NT2/D1 (cell line): ENCODE measurements around the gene IGSF9B.

Experiments
- DNase-seq: peaks from one replicate; pipeline ENCODE4 v3.0.0-alpha.2; 2011; ENCODE audit warnings: low read depth, low spot score
- H3K27me3 ChIP-seq: 2 replicates; pipeline ENCODE4 v1.6.0; 2011; ENCODE audit warnings: mild to moderate bottlenecking; ENCODE audit not compliant: insufficient read length, insufficient read depth
- H3K36me3 ChIP-seq: 2 replicates; pipeline ENCODE4 v1.6.1; 2011; ENCODE audit warnings: mild to moderate bottlenecking, low read length, mixed read lengths; ENCODE audit not compliant: insufficient read depth, insufficient read length
- H3K4me1 ChIP-seq: 2 replicates; pipeline ENCODE4 v1.5.1; 2011; ENCODE audit not compliant: insufficient read depth, insufficient read length
- H3K4me3 ChIP-seq: 2 replicates; pipeline ENCODE4 v1.5.1; 2011; ENCODE audit warnings: low read depth; ENCODE audit not compliant: insufficient read length
- H3K9ac ChIP-seq: 2 replicates; pipeline ENCODE4 v1.6.0; 2011; ENCODE audit warnings: low read depth; ENCODE audit not compliant: insufficient read length
- H3K9me3 ChIP-seq: 2 replicates; pipeline ENCODE4 v1.5.1; 2011; ENCODE audit warnings: mild to moderate bottlenecking, low read length; ENCODE audit not compliant: insufficient read depth
- SUZ12 ChIP-seq: IDR thresholded peaks from 2 replicates; pipeline ENCODE4 v1.6.1; 2011; ENCODE audit not compliant: insufficient read length, insufficient read depth; ENCODE audit errors: extremely low read depth
- YY1 ChIP-seq: IDR thresholded peaks from 2 replicates; pipeline ENCODE4 v1.6.1; 2011; ENCODE audit not compliant: insufficient read length, insufficient read depth
- ZNF274 ChIP-seq: IDR thresholded peaks from 2 replicates; pipeline ENCODE4 v1.6.1; 2011; ENCODE audit warnings: mild to moderate bottlenecking, low read depth, low read length

The IGSF9B gene

DNA sequence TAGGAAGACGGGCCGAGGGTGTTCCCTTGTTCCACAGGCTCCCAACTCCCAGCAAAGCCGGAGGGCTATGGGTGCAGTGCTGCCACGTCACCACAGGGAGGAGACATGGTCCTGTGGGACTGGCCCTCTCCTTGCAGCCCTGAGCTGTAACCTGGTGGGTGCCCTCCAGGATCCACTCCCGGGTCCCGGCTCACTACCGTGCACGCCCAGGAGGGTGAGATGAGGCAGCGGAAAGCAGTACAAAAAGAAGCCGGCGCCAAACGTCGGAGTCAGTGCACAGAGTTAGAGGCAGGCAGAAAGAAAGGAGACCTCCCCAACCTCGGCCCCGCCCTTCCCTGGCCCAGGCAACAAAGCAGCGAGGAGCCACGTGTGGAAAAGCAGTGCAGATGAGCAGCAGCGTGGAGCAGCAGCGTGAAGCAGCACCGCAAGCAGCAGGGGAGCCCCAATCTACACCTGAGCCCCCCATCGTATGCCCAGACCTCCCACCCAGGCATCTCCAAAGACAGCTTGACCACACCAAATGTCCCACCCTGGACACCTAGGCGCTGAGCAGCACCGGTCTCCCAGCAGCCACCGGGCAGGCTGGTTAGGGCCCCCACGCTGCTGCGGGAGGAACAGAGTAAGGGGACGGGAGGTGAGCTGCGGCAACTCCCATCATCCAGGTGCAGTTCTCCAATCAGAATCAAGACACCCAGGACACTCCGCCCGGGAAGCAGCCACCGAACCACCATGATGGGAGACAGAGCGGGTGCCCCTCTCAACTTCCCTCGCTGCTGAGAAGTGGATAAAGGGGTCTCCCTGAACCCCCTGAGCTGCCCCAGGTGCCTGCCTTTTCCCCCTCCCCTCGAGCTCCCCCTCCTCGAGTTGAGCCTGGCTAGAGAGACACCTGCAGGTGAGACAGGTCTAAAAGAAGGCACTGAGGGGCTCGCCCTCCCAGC is 28.8 kb downstream of the IGSF9B start:
- Histone ChIP-seq H3K4me3 (no peak overlapping the region), H3K9me3 (no peaks in the 10 kb centered on the region; the same call in 1 of the 2 replicates), H3K36me3 (peaks cover 38% of the 10 kb centered on the region), H3K4me1 (peaks cover 4% of the 10 kb centered on the region), H3K9ac (peak overlapping the region; percentile 42), H3K27me3 (no peaks in the 10 kb centered on the region)
- no peak for DNase-seq
- no peak for TF ChIP-seq YY1

DNA sequence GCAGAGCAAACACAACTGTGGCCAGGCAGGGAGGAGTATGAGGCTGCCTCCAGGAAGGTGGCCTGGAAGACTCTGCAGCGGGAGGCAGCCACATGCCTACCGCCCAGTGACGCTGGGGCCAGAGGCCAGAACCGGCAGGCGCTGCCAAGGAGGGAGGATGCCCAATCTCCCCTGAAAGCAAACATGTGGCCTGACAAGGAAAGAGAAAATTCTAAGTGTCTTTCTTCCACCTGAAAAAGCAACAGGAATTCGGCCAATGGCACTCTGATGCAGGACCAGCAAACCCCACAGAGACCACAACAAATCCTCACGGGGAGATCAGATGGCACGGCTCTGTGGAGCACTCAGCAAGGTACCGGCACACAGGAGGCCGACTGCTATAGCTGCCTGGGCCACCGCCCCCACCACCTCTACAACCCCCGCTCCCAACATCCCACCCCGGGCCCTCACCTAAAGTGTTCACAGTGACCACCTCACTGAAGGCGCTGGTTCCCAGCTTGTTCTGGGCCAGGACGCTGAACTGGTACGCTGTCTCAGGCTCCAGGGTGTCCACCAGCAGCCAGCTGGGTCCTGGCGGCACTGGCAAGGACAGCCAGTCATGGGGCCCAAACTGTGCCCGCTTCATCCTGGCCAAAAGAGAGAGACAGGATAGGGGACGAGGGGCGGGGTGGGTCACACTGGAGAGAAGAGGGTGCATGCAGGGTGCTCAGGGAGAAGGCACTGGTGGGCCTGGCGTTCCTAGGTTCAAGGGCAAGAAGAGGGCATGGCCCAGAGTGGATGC is 30.1 kb downstream of the IGSF9B start:
- H3K36me3 ChIP-seq: peaks cover 42% of the 10 kb centered on the region
- no peak overlapping the region for H3K4me3 ChIP-seq
- no peaks in the 10 kb centered on the region; the same call in 1 of the 2 replicates for H3K9me3 ChIP-seq
- no peak overlapping the region for H3K9ac ChIP-seq
- TF ChIP-seq YY1 (no peak), ZNF274 (no peak)
- peaks cover 4% of the 10 kb centered on the region for H3K4me1 ChIP-seq
- DNase-seq: no peak
- H3K27me3 ChIP-seq: no peaks in the 10 kb centered on the region

DNA sequence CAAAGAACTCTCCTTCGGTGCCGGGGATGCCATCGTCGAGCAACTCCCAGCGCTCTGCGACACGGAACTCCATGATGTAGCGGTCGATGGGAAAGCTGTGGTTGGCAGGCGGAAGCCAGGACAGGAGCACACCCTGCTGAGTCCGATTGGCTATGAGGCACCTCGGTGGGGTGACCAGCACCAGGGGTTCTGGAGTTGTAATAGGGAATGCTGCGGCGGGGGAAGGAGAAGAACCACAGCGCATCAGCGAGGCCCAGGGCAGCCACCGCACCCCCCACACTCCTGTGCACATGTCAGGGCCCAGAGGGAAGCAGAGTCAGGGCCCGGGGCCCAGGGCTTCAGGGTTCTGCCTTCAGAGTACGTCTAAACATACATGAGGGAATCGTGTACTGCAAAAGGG is 31.0 kb downstream of the IGSF9B start:
- DNase-seq: no peak
- Histone ChIP-seq H3K4me3 (no peak overlapping the region), H3K4me1 (peaks cover 4% of the 10 kb centered on the region), H3K27me3 (no peaks in the 10 kb centered on the region), H3K9ac (no peak overlapping the region), H3K36me3 (peaks cover 45% of the 10 kb centered on the region), H3K9me3 (no peaks in the 10 kb centered on the region; the same call in 1 of the 2 replicates)
- TF ChIP-seq YY1: no peak
- TF ChIP-seq SUZ12: no peak
- no peak for TF ChIP-seq ZNF274

DNA sequence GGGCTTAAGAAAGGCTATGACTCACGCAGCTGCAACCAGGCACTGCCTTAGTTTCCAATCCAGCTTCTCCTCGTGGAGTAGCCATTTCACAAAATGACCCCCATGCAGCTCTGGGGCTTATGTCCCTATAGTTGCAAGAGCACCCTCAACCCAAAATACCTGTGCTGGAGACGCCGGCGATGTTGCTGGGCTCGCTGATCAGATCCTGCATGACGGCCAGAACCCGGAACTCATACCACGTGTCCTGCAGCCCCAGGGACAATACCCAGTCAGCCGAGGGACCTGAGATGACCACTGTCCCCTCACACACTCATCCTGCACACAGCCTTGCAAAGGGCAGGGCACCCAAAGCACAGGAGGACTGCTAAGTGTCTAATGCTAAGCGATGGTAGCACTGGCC is 32.1 kb downstream of the IGSF9B start:
- H3K27me3 ChIP-seq: no peaks in the 10 kb centered on the region
- H3K9ac ChIP-seq: no peak overlapping the region
- peaks cover 54% of the 10 kb centered on the region for H3K36me3 ChIP-seq
- TF ChIP-seq ZNF274 (no peak), YY1 (no peak), SUZ12 (no peak)
- H3K4me1 ChIP-seq: peaks cover 4% of the 10 kb centered on the region
- H3K4me3 ChIP-seq: no peak overlapping the region
- no peaks in the 10 kb centered on the region; the same call in 1 of the 2 replicates for H3K9me3 ChIP-seq
- DNase-seq: no peak

DNA sequence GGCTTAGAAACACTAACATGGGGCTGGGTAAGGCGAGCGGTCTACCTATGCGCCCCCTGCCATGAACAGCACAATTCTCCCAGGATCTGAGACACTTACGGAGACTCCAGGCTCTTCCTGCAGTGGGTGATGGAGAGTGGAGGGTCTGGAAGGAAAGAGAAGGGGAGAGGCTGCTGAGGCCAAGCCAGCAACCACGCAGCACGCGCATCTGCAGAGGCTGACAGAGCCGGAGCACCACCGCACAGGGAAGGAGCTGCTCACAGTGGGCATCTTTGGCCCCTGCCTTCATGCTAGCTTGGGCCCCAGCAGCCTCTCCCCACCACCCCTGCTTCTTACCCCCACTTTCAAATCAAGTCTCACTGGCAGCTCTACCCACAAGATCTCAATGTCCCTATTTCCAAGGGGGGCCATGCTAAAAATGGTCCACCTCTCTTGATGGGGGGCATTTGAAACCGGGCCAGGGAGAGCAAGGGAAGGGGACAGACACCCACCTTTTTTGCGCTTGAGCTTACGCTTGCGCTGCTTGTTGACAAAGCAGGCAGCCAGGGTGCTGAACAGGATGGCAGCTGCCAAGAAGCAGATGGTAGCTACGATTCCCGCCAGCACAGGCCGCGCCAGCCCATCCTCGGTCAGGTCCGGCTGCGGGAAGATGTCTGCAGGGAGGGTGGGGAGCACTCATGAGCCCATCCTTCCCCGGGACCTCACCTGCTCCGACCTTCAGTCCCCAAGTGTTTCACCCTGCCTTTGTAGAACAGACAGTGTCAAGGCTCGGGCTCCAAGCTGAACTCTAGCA is 34.5 kb downstream of the IGSF9B start:
- no peak overlapping the region for H3K4me3 ChIP-seq
- H3K27me3 ChIP-seq: no peaks in the 10 kb centered on the region
- TF ChIP-seq ZNF274: no peak
- TF ChIP-seq SUZ12: no peak
- no peak for TF ChIP-seq YY1
- no peak for DNase-seq
- no peak overlapping the region for H3K9ac ChIP-seq
- peaks cover 51% of the 10 kb centered on the region for H3K36me3 ChIP-seq
- H3K9me3 ChIP-seq: no peaks in the 10 kb centered on the region; the same call in 1 of the 2 replicates
- peaks cover 2% of the 10 kb centered on the region for H3K4me1 ChIP-seq

DNA sequence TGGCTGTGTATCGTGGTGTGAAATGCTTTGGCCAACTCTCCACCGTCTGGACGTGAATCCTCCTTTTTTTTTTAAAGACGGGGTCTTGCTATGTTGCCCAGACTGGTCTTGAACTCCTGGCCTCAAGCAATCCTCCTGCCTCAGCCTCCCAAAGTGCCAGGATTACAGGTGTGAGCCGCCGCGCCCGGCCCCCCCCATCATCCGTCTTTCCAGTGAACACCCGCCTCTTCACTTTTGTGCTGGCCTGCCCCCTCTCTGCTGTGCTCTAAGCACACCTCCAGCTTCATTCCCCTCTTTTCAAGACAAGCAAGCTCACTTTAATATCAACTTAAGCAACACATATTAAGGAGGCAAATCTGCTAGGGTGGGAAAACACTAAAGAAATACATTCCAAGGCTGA is 35.3 kb downstream of the IGSF9B start:
- TF ChIP-seq SUZ12 (no peak), ZNF274 (no peak), YY1 (no peak)
- H3K36me3 ChIP-seq: peaks cover 51% of the 10 kb centered on the region
- H3K9me3 ChIP-seq: no peaks in the 10 kb centered on the region; the same call in 1 of the 2 replicates
- DNase-seq: no peak
- peaks cover 4% of the 10 kb centered on the region for H3K4me1 ChIP-seq
- no peaks in the 10 kb centered on the region for H3K27me3 ChIP-seq
- no peak overlapping the region for H3K9ac ChIP-seq
- H3K4me3 ChIP-seq: no peak overlapping the region
